22Rv1 (cell line): ENCODE data around the gene ARHGDIA.

Experiments used
- ZFX ChIP-seq: fragments of 450-650 bp; IDR thresholded peaks from 2 replicates; pipeline ENCODE4 v1.6.1; 2017; ENCODE audit warnings: antibody characterized with exemption, borderline replicate concordance
- TF ChIP-seq, protein P1 (sequence below): fragments of 450-650 bp; IDR thresholded peaks from 2 replicates; pipeline ENCODE4 v1.5.1; 2017; ENCODE audit warnings: mild to moderate bottlenecking

DNA sequence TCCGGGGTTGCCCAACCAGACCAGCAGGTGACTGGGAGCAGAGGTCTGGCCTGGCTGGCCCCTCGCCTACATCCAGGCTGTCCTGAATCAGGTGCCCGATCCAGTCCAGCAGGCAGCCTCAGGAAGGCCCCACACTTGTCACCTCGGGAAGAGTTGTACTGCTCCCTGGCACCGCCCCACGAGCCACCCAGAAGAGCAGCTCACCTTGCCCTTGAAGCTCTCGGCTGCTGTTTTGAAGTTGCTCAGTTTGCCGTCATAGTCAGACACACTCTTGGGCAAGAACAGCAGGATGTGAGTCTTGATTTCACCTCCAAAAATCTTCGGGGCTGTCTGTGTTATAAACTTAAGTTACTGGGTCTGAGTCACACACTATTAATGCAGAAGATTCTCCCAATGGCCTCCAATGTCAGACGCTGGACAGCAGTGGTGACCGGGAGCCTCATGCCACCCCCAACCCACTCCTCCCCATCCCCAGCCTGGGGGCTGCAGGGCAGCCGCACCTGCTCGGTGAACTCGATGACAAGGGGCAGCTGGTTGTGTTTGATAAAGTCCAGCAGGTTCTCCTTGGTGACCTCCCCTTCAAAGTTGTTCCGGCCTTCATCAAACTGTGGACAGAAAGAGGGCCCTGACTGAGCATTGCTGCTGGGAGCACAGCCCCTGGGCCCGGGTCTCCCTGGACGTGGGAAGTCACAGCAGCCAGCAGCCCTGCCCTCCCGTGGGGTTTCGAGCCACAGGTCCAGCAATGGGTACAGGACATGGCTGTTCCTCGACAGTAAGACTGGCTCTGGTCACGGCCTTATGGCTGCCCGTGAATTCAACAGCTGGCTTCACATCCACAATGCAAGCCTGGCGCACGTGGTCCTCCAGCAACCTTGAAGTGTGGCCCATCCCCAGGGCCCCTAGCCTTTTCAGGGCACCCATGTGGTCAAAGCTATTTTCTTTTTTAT lies 24.1 kb downstream of the ARHGDIA start:
- TF ChIP-seq, protein P1, sequence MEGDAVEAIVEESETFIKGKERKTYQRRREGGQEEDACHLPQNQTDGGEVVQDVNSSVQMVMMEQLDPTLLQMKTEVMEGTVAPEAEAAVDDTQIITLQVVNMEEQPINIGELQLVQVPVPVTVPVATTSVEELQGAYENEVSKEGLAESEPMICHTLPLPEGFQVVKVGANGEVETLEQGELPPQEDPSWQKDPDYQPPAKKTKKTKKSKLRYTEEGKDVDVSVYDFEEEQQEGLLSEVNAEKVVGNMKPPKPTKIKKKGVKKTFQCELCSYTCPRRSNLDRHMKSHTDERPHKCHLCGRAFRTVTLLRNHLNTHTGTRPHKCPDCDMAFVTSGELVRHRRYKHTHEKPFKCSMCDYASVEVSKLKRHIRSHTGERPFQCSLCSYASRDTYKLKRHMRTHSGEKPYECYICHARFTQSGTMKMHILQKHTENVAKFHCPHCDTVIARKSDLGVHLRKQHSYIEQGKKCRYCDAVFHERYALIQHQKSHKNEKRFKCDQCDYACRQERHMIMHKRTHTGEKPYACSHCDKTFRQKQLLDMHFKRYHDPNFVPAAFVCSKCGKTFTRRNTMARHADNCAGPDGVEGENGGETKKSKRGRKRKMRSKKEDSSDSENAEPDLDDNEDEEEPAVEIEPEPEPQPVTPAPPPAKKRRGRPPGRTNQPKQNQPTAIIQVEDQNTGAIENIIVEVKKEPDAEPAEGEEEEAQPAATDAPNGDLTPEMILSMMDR = no peak
- TF ChIP-seq ZFX = no peak
